Activated T-helper 17 cell treated with anti-CD3 and anti-CD28 coated beads, Interleukin-2, amount 50 U/mL, for 72 hours (primary cell): ENCODE results near the gene TMTC2. TPM values are rescaled to one million over a fixed set of nuclear protein-coding genes. Genes with fewer than 3 reads are reported as not detected.
"Not testable (repeated sequence)": the region's sequence is repeated elsewhere in the genome, so short reads cannot be mapped to it uniquely, and the experiment has no call there.

Experiments used
- ATAC-seq: fragments of 150-1000 bp; cut with Tn5 transposase; replicated peaks from 2 replicates; pipeline ENCODE4 v1.10.0; 2021; ENCODE audit warnings: mild to moderate bottlenecking, moderate library complexity
- H3K27ac Mint-ChIP-seq: one replicate; pipeline ENCODE4 v1.8.0; 2022; ENCODE audit warnings: mixed read lengths
- H3K27me3 Mint-ChIP-seq: one replicate; pipeline ENCODE4 v1.8.0; 2022; ENCODE audit warnings: mixed read lengths
- H3K36me3 Mint-ChIP-seq: one replicate; pipeline ENCODE4 v1.8.0; 2022; ENCODE audit warnings: low read depth, mild to moderate bottlenecking, mixed read lengths
- H3K4me1 Mint-ChIP-seq: one replicate; pipeline ENCODE4 v1.8.0; 2022; ENCODE audit warnings: mixed read lengths
- H3K4me3 Mint-ChIP-seq: one replicate; pipeline ENCODE4 v1.8.0; 2022; ENCODE audit warnings: mild to moderate bottlenecking, mixed read lengths
- H3K9me3 Mint-ChIP-seq: one replicate; pipeline ENCODE4 v1.8.0; 2022; ENCODE audit warnings: mixed read lengths
- total RNA-seq, 2 donors: library from RNA; stranded (reverse); gene quantifications; one replicate each; pipeline ENCODE4 v1.2.3, GENCODE V29; 2022

TMTC2 gene
- total RNA-seq, 2 donors from 2014 or later, result 5.8 to 11.2 TPM

GRCh38 chr12:82765971-82766705 is 79.4 kb downstream of the TMTC2 start:
- H3K36me3 Mint-ChIP-seq, result no peaks in the 10 kb centered on the region
- no peaks in the 10 kb centered on the region for H3K27me3 Mint-ChIP-seq
- H3K27ac Mint-ChIP-seq, result no peak overlapping the region
- no peak for ATAC-seq
- no peaks in the 10 kb centered on the region for H3K4me1 Mint-ChIP-seq
- H3K4me3 Mint-ChIP-seq, result no peak overlapping the region
- H3K9me3 Mint-ChIP-seq, result no peaks in the 10 kb centered on the region

DNA sequence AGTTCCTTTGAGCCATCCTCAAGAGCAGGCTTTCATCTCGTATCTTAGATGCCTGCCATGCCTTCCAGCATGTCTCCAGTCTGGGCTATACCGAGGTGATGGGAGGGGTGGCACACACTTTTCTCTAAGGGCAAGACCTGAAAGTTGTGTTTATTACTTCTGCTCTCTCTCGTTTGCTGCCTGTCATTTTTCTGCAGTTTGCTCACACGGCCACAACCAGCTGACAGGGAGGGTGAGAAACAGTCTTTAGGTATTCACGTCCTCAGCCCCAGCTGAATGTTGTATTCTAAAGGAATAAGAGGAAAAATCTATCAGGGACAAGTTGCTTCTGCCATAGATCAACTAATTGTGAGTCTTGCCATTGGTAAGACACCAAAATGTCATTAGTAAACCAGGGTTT is 88.0 kb downstream of the TMTC2 start:
- ATAC-seq, result no peak
- Mint-ChIP-seq H3K36me3 (no peaks in the 10 kb centered on the region), H3K9me3 (no peaks in the 10 kb centered on the region), H3K4me1 (no peaks in the 10 kb centered on the region), H3K27ac (no peak overlapping the region), H3K27me3 (no peaks in the 10 kb centered on the region), H3K4me3 (no peak overlapping the region)

GRCh38 chr12:82780517-82780916 is 93.8 kb downstream of the TMTC2 start:
- Mint-ChIP-seq H3K27me3 (no peaks in the 10 kb centered on the region), H3K27ac (no peak overlapping the region), H3K36me3 (no peaks in the 10 kb centered on the region), H3K9me3 (no peaks in the 10 kb centered on the region), H3K4me1 (no peaks in the 10 kb centered on the region), H3K4me3 (no peak overlapping the region)
- ATAC-seq, result no peak

DNA sequence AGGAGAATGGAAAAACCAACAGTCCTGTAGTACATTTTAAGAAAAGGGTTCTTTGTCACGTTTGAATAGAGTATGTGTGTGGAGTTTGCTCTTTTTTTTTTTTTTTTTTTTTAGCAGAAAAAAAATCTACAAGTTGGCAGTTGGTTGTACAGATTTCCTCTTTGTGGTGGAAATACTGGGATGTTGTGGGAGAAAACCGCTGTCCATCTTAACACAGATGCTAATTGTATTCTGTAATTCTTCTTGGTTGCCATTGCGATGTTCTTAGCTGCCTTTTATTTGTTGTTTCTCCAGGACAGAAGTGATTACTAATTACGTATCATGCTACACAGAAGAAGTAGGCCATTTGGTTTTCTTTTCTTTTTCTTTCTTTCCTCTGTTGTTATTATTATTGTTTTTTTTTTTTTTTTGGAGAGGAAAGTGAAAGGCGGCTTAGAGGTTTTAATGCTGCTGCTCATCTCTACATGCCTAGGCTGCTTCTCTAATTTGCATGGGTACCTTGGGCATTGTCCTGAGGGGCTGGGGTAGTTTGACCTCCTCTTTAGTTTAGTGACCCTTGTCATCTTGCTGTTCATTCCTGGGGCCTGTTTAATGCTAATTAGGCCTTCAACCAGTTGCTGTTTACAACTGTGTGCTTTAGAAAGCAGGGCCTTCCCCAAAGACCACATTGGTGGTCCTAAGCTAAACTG is 94.7 kb downstream of the TMTC2 start:
- no peak overlapping the region for H3K27ac Mint-ChIP-seq
- H3K4me1 Mint-ChIP-seq, result no peaks in the 10 kb centered on the region
- no peaks in the 10 kb centered on the region for H3K9me3 Mint-ChIP-seq
- H3K4me3 Mint-ChIP-seq, result no peak overlapping the region
- H3K36me3 Mint-ChIP-seq, result no peaks in the 10 kb centered on the region
- no peak for ATAC-seq
- no peaks in the 10 kb centered on the region for H3K27me3 Mint-ChIP-seq

DNA sequence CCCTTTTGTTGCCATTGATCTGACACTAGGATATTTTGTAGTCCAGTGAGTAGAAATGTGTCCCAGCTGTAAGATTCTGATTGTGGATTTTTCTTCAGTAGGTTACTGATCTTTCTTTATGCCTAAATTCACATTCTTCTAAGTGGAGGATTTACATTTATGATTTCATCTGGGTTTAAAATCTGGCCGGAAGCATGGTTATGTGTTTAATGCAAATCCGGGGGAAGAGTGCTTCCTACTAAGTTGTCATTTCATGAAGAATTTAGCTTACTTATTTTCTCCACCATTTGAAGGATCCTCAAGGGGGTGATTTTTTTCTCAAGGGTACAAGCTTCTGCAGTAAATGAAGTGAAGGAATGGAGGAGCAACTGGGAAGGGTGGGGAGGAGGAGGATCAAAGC is 96.7 kb downstream of the TMTC2 start:
- no peak overlapping the region for H3K27ac Mint-ChIP-seq
- no peak for ATAC-seq
- H3K4me1 Mint-ChIP-seq, result no peaks in the 10 kb centered on the region
- H3K36me3 Mint-ChIP-seq, result peaks cover under 1% of the 10 kb centered on the region
- no peaks in the 10 kb centered on the region for H3K27me3 Mint-ChIP-seq
- H3K4me3 Mint-ChIP-seq, result no peak overlapping the region
- H3K9me3 Mint-ChIP-seq, result no peaks in the 10 kb centered on the region

GRCh38 chr12:82787016-82787415 is 100.3 kb downstream of the TMTC2 start:
- H3K27me3 Mint-ChIP-seq, result no peaks in the 10 kb centered on the region
- no peaks in the 10 kb centered on the region for H3K9me3 Mint-ChIP-seq
- H3K4me1 Mint-ChIP-seq, result no peaks in the 10 kb centered on the region
- H3K36me3 Mint-ChIP-seq, result peaks cover 4% of the 10 kb centered on the region
- H3K27ac Mint-ChIP-seq, result no peak overlapping the region
- no peak overlapping the region for H3K4me3 Mint-ChIP-seq
- ATAC-seq, result no peak

DNA sequence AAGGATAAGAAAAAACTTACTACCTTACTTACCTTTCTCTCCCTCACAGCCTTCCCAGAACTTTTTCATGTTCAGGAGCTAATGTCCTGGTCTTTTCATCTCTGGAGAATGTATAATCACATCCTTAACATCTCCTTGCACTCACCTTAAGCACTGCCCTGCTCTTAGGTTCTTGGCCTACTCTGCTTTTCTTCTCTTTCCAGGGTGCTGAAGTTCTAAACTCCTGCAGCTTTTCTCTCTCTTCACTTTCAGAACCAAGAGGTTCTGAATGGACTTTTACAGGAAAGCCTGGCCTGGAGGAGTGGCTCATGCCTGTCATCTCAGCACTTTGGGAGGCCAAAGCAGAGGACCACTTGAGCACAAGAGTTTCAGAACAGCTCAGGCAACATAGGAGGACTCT is 101.9 kb downstream of the TMTC2 start:
- H3K9me3 Mint-ChIP-seq, result no peaks in the 10 kb centered on the region
- no peaks in the 10 kb centered on the region for H3K27me3 Mint-ChIP-seq
- H3K4me1 Mint-ChIP-seq, result no peaks in the 10 kb centered on the region
- no peak for ATAC-seq
- no peak overlapping the region for H3K27ac Mint-ChIP-seq
- peaks cover 4% of the 10 kb centered on the region for H3K36me3 Mint-ChIP-seq
- H3K4me3 Mint-ChIP-seq, result no peak overlapping the region

GRCh38 chr12:82789674-82790073 is 103.0 kb downstream of the TMTC2 start:
- no peaks in the 10 kb centered on the region for H3K27me3 Mint-ChIP-seq
- no peaks in the 10 kb centered on the region for H3K9me3 Mint-ChIP-seq
- no peaks in the 10 kb centered on the region for H3K4me1 Mint-ChIP-seq
- H3K36me3 Mint-ChIP-seq, result peaks cover 10% of the 10 kb centered on the region
- no peak overlapping the region for H3K27ac Mint-ChIP-seq
- no peak overlapping the region for H3K4me3 Mint-ChIP-seq
- ATAC-seq, result no peak

DNA sequence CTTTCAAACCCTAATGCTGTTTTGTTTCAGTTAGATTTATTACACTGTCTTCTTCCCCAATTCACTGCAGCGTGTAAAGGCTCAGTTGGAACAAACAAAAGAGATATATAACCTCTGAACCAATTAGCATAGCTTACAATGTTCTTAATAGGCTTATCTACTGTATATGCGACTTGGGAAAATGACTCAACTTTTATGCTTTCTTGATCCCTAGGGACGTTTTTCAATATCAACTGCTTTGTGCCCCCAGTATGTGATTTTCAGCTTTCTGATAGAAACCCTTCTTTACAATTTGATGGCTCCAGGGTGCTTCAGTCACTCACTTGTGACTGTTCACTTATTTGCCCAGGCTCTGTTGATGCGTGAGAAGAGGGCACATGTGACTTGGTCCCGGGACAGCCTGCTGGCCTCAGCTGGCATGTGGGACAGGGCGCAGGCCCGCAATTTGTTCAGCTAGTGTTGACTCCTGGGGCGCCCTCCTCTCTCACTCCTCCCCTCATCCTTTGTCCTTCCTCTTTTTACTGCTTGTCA is 107.1 kb downstream of the TMTC2 start:
- H3K4me1 Mint-ChIP-seq, result no peaks in the 10 kb centered on the region
- no peaks in the 10 kb centered on the region for H3K27me3 Mint-ChIP-seq
- no peaks in the 10 kb centered on the region for H3K9me3 Mint-ChIP-seq
- H3K27ac Mint-ChIP-seq, result no peak overlapping the region
- no peak overlapping the region for H3K4me3 Mint-ChIP-seq
- ATAC-seq, result no peak
- peaks cover 6% of the 10 kb centered on the region for H3K36me3 Mint-ChIP-seq

DNA sequence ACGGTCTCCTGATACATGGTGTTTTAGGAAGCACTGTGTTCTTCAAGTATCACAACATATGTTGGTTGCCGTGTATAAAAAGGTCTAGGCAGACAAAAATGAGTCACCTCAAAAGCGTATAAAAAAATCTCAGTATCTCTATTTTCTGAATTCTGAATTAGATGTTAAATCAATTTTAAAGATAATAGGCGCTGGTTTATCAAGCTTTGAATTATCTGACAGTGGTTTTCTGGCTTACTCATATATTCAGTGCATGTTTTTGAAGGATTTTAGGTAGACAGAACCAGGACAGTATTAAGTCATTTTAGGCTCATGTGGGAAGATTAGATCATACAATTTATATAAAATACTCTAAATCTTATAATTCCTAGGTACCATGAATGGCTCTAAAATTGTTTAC is 110.8 kb downstream of the TMTC2 start:
- H3K27me3 Mint-ChIP-seq, result no peaks in the 10 kb centered on the region
- no peaks in the 10 kb centered on the region for H3K9me3 Mint-ChIP-seq
- H3K4me1 Mint-ChIP-seq, result peaks cover 2% of the 10 kb centered on the region
- peaks cover 6% of the 10 kb centered on the region for H3K36me3 Mint-ChIP-seq
- no peak overlapping the region for H3K4me3 Mint-ChIP-seq
- no peak for ATAC-seq
- no peak overlapping the region for H3K27ac Mint-ChIP-seq

DNA sequence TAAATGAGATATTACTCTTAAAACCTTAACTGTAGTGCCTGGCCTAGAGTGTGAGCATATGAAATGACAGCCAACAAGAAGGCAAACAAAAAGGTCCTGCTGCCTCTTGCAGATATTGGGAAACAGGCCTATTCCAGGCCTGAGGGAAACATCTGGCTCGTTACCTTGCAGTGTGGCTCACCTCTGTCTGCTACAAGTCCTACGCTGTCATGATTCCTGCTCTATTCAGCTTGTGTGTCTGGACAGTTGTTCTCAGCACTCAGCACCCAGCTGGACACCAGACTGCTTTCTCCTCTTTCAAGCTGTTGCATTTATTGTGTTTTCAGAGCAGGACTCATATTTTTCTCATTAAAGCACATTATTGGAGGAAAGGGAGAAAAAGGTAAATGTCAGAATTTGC is 113.5 kb downstream of the TMTC2 start:
- H3K4me1 Mint-ChIP-seq, result peaks cover 5% of the 10 kb centered on the region

GRCh38 chr12:82801951-82802610 is 115.4 kb downstream of the TMTC2 start:
- Mint-ChIP-seq H3K9me3 (no peaks in the 10 kb centered on the region), H3K4me1 (peaks cover 5% of the 10 kb centered on the region), H3K27me3 (no peaks in the 10 kb centered on the region), H3K4me3 (no peak overlapping the region), H3K27ac (no peak overlapping the region), H3K36me3 (no peaks in the 10 kb centered on the region)
- ATAC-seq, result no peak

More for the DNA sequence above, 113.5 kb downstream of the TMTC2 start:
- no peak for ATAC-seq
- Mint-ChIP-seq H3K9me3 (no peaks in the 10 kb centered on the region), H3K27me3 (no peaks in the 10 kb centered on the region), H3K36me3 (no peaks in the 10 kb centered on the region), H3K4me3 (no peak overlapping the region), H3K27ac (no peak overlapping the region)

GRCh38 chr12:82803201-82803600 is 116.5 kb downstream of the TMTC2 start:
- Mint-ChIP-seq H3K4me1 (peaks cover 5% of the 10 kb centered on the region), H3K4me3 (no peak overlapping the region), H3K27me3 (no peaks in the 10 kb centered on the region), H3K9me3 (no peaks in the 10 kb centered on the region), H3K27ac (no peak overlapping the region), H3K36me3 (no peaks in the 10 kb centered on the region)
- no peak for ATAC-seq

DNA sequence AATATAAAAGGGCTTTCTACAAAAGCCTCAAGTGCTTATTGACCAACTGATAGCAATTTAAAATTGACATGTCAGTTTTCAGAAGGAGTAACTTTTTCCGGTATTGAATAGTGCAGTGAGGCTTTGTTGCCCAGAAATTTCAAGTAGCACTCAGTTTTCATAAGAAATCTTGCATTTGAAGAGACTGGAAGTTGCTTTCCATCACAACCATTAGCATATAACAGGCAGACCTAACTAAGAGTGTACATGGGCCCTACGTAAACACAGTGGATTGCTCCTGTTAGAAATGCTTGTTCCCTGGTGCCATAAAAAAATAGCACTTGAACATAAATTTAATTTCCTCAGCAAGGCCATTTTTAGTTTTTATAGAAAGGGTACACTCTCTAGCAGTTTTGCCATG is 117.9 kb downstream of the TMTC2 start:
- no peaks in the 10 kb centered on the region for H3K9me3 Mint-ChIP-seq
- H3K27ac Mint-ChIP-seq, result no peak overlapping the region
- peaks cover 5% of the 10 kb centered on the region for H3K4me1 Mint-ChIP-seq
- H3K36me3 Mint-ChIP-seq, result no peaks in the 10 kb centered on the region
- no peaks in the 10 kb centered on the region for H3K27me3 Mint-ChIP-seq
- no peak overlapping the region for H3K4me3 Mint-ChIP-seq
- no peak for ATAC-seq

GRCh38 chr12:82805004-82805403 is 118.3 kb downstream of the TMTC2 start:
- H3K36me3 Mint-ChIP-seq, H3K27me3 Mint-ChIP-seq, H3K4me3 Mint-ChIP-seq, H3K4me1 Mint-ChIP-seq, ATAC-seq, H3K9me3 Mint-ChIP-seq, H3K27ac Mint-ChIP-seq: not testable (repeated sequence)
